Astrocyte (in vitro differentiated cells and primary cell): ENCODE data around the gene C3orf20. TPM values are rescaled to one million over a fixed set of nuclear protein-coding genes. Genes with fewer than 3 reads are reported as not detected.

Experiments
- DNase-seq: peaks from one replicate; pipeline ENCODE4 v3.0.0-alpha.2; 2010; ENCODE audit warnings: low read depth
- FAIRE-seq: peaks from 2 replicates; lab custom pipeline; 2011; peaks lifted over from hg19 to GRCh38; lab: Jason Lieb, UNC
- H2AFZ ChIP-seq: 2 replicates; pipeline ENCODE4 v1.6.0; 2012; ENCODE audit warnings: low read depth, low read length, inconsistent platforms
- H3K27ac ChIP-seq: 2 replicates; pipeline ENCODE4 v1.5.1; 2011; ENCODE audit warnings: low read depth, low read length, inconsistent platforms
- H3K27me3 ChIP-seq: 2 replicates; pipeline ENCODE4 v1.6.0; 2011; ENCODE audit warnings: low read length, inconsistent platforms; ENCODE audit not compliant: insufficient read depth
- H3K36me3 ChIP-seq: 2 replicates; pipeline ENCODE4 v1.5.1; 2011; ENCODE audit warnings: low read length, inconsistent platforms; ENCODE audit not compliant: insufficient read depth
- H3K4me1 ChIP-seq: 2 replicates; pipeline ENCODE4 v1.5.1; 2011; ENCODE audit warnings: low read length, inconsistent platforms; ENCODE audit not compliant: insufficient read depth
- H3K4me2 ChIP-seq: 2 replicates; pipeline ENCODE4 v1.6.0; 2012; ENCODE audit warnings: low read length, inconsistent platforms
- H3K4me3 ChIP-seq: 2 replicates; pipeline ENCODE4 v1.5.1; 2011; ENCODE audit warnings: low read depth, mild to moderate bottlenecking, low read length, inconsistent platforms; ENCODE audit not compliant: insufficient read depth
- H3K79me2 ChIP-seq: 2 replicates; pipeline ENCODE4 v1.6.0; 2012; ENCODE audit warnings: mild to moderate bottlenecking, low read length, inconsistent platforms; ENCODE audit not compliant: insufficient read depth
- H3K9ac ChIP-seq: 2 replicates; pipeline ENCODE4 v1.6.0; 2012; ENCODE audit warnings: mild to moderate bottlenecking, low read length, inconsistent platforms
- H3K9me3 ChIP-seq: 2 replicates; pipeline ENCODE4 v1.5.1; 2012; ENCODE audit warnings: low read depth, mild to moderate bottlenecking, low read length, inconsistent platforms; ENCODE audit not compliant: insufficient read depth
- H4K20me1 ChIP-seq: 2 replicates; pipeline ENCODE4 v1.6.0; 2012; ENCODE audit warnings: low read length, inconsistent platforms; ENCODE audit not compliant: insufficient read depth
- H3K27ac Mint-ChIP-seq: one replicate; pipeline ENCODE4 v1.8.0; 2021; ENCODE audit warnings: mild to moderate bottlenecking, mixed read lengths; ENCODE audit not compliant: unreplicated experiment
- H3K27me3 Mint-ChIP-seq: one replicate; pipeline ENCODE4 v1.8.0; 2021; ENCODE audit warnings: low read depth, mixed read lengths; ENCODE audit not compliant: unreplicated experiment
- H3K36me3 Mint-ChIP-seq: one replicate; pipeline ENCODE4 v1.8.0; 2021; ENCODE audit warnings: low read depth, mixed read lengths; ENCODE audit not compliant: unreplicated experiment
- H3K4me1 Mint-ChIP-seq: one replicate; pipeline ENCODE4 v1.8.0; 2021; ENCODE audit warnings: low read depth, mixed read lengths; ENCODE audit not compliant: unreplicated experiment
- H3K4me3 Mint-ChIP-seq: one replicate; pipeline ENCODE4 v1.8.0; 2021; ENCODE audit warnings: mild to moderate bottlenecking, moderate library complexity, mixed read lengths; ENCODE audit not compliant: unreplicated experiment
- H3K9me3 Mint-ChIP-seq: one replicate; pipeline ENCODE4 v1.8.0; 2021; ENCODE audit warnings: mild to moderate bottlenecking, mixed read lengths; ENCODE audit not compliant: unreplicated experiment
- EZH2 ChIP-seq: IDR thresholded peaks from 2 replicates; pipeline ENCODE4 v1.6.1; 2012; ENCODE audit warnings: mild to moderate bottlenecking, low read length, inconsistent platforms; ENCODE audit not compliant: insufficient read depth
- total RNA-seq: library from RNA; stranded (reverse); gene quantifications from 2 replicates; pipeline ENCODE4 v1.2.1, GENCODE V29; 2021
- TF ChIP-seq, protein P1 (sequence below): IDR thresholded peaks from 2 replicates; pipeline ENCODE4 v1.5.1; 2011; ENCODE audit warnings: low read depth, mild to moderate bottlenecking, inconsistent platforms, low read length, moderate library complexity; ENCODE audit not compliant: insufficient read depth

C3orf20 gene
- total RNA-seq, 1 donor from 2014 or later, result 0.16 TPM

DNA sequence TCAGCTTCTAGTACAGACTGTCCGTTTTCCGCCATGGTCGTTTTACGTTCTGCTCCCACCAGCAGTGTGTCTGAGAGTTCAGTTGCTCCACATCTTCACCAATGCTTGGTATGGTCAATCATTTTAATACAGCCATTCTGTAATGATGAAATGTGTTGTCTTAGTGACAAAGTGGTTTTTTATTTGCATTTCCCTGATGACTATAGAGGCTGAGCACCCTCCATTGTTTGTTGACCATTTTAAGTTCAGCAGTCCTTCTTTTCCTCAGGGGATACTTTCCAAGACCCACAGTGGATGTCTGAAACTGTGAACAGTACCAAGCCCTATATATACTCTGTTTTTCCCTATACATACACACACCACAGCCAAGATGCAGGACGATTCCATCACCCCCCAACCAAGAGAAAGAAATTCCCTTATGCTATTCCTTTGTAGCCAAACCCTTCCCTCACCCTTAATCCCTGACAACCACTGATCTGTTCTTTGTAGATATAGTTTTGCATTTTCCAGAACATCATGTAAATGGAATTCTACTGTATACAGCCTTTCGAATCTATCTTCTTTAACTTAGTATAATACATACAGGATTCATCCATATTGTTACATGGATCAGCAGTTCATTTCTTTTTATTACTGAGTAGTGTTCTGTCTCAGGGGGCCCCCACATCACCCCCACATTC lies 55.9 kb downstream of the C3orf20 start:
- Mint-ChIP-seq H3K9me3 (peaks cover 2% of the 10 kb centered on the region), H3K27me3 (peaks cover 3% of the 10 kb centered on the region), H3K27ac (no peak overlapping the region), H3K4me1 (peaks cover 1% of the 10 kb centered on the region), H3K36me3 (no peaks in the 10 kb centered on the region), H3K4me3 (no peak overlapping the region)
- Histone ChIP-seq H3K4me2 (no peak overlapping the region), H3K4me3 (no peak overlapping the region), H3K9ac (no peak overlapping the region), H2AFZ (no peak overlapping the region), H3K27ac (no peak overlapping the region), H3K79me2 (no peaks in the 10 kb centered on the region), H3K9me3 (no peaks in the 10 kb centered on the region), H3K27me3 (no peaks in the 10 kb centered on the region), H4K20me1 (no peaks in the 10 kb centered on the region), H3K36me3 (no peaks in the 10 kb centered on the region), H3K4me1 (no peaks in the 10 kb centered on the region)
- TF ChIP-seq, protein P1, sequence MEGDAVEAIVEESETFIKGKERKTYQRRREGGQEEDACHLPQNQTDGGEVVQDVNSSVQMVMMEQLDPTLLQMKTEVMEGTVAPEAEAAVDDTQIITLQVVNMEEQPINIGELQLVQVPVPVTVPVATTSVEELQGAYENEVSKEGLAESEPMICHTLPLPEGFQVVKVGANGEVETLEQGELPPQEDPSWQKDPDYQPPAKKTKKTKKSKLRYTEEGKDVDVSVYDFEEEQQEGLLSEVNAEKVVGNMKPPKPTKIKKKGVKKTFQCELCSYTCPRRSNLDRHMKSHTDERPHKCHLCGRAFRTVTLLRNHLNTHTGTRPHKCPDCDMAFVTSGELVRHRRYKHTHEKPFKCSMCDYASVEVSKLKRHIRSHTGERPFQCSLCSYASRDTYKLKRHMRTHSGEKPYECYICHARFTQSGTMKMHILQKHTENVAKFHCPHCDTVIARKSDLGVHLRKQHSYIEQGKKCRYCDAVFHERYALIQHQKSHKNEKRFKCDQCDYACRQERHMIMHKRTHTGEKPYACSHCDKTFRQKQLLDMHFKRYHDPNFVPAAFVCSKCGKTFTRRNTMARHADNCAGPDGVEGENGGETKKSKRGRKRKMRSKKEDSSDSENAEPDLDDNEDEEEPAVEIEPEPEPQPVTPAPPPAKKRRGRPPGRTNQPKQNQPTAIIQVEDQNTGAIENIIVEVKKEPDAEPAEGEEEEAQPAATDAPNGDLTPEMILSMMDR, result no peak
- DNase-seq (no peak), FAIRE-seq (no peak)

DNA sequence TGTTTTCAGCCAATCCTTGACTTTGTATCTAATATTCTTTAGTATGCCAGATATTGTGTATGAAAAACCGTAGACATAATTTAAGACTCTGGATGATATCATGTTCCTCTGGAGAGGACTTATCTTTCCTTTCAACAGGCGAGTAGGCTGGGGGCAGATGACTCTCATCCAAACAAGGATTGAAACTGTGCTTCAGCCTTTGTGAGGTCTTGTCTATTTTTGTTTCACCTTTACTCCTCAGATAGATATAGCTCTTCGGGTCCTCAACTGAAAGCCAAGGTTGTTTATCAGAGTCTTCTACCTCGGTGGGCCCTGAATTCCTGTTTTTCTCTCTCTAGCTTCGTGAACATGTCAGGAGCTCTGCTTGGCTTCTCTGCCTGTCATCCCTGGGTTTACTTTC lies 66.0 kb downstream of the C3orf20 start:
- H3K4me3 ChIP-seq, result no peak overlapping the region
- peaks cover 15% of the 10 kb centered on the region for H3K9me3 Mint-ChIP-seq
- no peaks in the 10 kb centered on the region for H3K36me3 ChIP-seq
- no peak overlapping the region for H3K4me3 Mint-ChIP-seq
- H3K9me3 ChIP-seq, result no peaks in the 10 kb centered on the region
- H3K27ac Mint-ChIP-seq, result no peak overlapping the region
- H3K27me3 ChIP-seq, result peaks cover under 1% of the 10 kb centered on the region
- H3K4me1 Mint-ChIP-seq, result no peaks in the 10 kb centered on the region
- H3K9ac ChIP-seq, result no peak overlapping the region
- no peaks in the 10 kb centered on the region for H3K4me1 ChIP-seq
- H3K79me2 ChIP-seq, result no peaks in the 10 kb centered on the region
- DNase-seq, result no peak
- peaks cover 8% of the 10 kb centered on the region for H3K36me3 Mint-ChIP-seq
- no peak overlapping the region for H3K4me2 ChIP-seq
- no peak for FAIRE-seq
- TF ChIP-seq, protein P1, result no peak
- no peak for TF ChIP-seq EZH2
- H2AFZ ChIP-seq, result no peak overlapping the region
- peaks cover 6% of the 10 kb centered on the region for H3K27me3 Mint-ChIP-seq
- no peak overlapping the region for H3K27ac ChIP-seq
- H4K20me1 ChIP-seq, result no peaks in the 10 kb centered on the region

DNA sequence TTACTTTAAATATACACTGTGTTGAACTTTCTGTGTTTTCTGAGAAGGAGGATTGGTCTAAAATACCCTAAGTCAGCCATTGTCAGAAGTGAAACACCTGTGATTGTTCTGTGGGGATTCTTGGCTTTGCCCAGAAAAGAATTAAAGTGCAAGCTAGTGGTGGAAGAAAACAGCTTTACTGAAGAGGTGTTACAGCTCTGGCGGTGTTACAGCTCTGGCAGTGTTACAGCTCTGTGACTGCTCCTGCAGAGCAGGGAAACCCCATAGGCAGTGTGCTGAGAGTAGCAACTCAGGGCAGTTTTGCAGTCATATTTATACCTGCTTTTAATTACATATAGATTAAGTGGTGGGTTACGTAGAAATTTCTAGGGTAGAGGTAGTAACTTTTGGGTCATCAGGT lies 66.6 kb downstream of the C3orf20 start:
- Histone ChIP-seq H3K4me1 (no peaks in the 10 kb centered on the region), H3K9ac (no peak overlapping the region), H2AFZ (no peak overlapping the region), H4K20me1 (no peaks in the 10 kb centered on the region), H3K4me3 (no peak overlapping the region), H3K36me3 (no peaks in the 10 kb centered on the region), H3K4me2 (no peak overlapping the region), H3K27ac (no peak overlapping the region), H3K27me3 (peaks cover 5% of the 10 kb centered on the region), H3K79me2 (no peaks in the 10 kb centered on the region), H3K9me3 (no peaks in the 10 kb centered on the region)
- Mint-ChIP-seq H3K36me3 (peaks cover 8% of the 10 kb centered on the region), H3K27me3 (peaks cover 8% of the 10 kb centered on the region), H3K4me3 (no peak overlapping the region), H3K9me3 (peaks cover 15% of the 10 kb centered on the region), H3K27ac (no peak overlapping the region), H3K4me1 (no peaks in the 10 kb centered on the region)
- no peak for FAIRE-seq
- TF ChIP-seq EZH2, result no peak
- TF ChIP-seq, protein P1, result no peak
- DNase-seq, result no peak
